Right renal cortex interstitium (tissue), 3 donors: Measurements from ENCODE around the gene ZSWIM6. TPM values are rescaled to one million over a fixed set of nuclear protein-coding genes. Genes with fewer than 3 reads are reported as not detected.
A peak's percentile ranks its signal among the peaks of the same experiment; 100 is the strongest.

Source experiments
- DNase-seq, 3 donors: peaks; one replicate each; pipeline ENCODE4 v3.0.0-alpha.2; 2013; ENCODE audit warnings: low read depth in 3 of 3, low spot score in 2 of 3
- polyA plus RNA-seq, 3 donors: library from polyadenylated mRNA; unstranded; fragments of 120-200 nt; gene quantifications; one replicate each; pipeline ENCODE4 v1.2.1, GENCODE V29; 2013; ENCODE audit not compliant: insufficient read length in 3 of 3

ZSWIM6 gene
- polyA plus RNA-seq, 3 donors, result 25.5 to 29.5 (median 27.0) TPM

GRCh38 chr5:61431923-61432620 lies 100.0 kb downstream of the ZSWIM6 start:
- DNase-seq, result no peak

DNA sequence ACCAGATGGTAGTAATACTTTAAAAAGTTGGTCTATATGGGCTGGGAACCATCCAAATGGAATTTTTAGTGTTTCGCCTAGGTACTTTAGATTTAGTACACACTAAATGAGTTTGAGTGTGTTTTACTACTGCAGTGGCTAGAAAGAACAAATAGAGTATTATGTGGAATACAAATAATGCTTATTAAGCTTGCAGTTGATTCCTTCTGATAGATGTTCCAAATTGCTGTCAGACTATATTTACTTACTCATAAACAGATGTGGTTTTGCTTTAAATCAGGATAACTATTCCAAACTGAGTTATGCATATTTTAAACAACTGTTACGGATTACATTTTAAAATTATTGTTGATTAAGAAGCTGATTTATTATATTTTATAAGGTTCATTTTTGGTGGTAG lies 103.3 kb downstream of the ZSWIM6 start:
- no peak for DNase-seq

GRCh38 chr5:61438298-61438970 lies 106.4 kb downstream of the ZSWIM6 start:
- DNase-seq, result no peak

DNA sequence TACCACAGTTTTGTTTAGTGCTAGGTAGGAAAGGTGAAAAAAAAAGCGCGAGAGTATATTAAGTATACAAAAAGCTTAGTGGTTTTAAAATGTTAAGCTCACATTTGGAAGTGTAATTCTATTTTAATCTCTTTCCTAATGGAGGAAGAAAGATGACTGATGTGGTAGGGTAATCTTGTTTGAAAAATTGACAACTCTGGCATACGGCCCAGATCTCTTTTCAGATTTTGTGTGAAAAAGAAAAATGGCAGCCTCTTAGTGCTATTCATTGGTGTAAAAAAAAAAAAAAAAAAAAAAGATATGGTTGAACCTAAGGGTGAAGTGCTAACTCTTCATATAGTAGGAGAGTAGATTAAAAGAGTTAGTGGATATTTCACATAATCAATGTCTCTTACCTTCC lies 108.0 kb downstream of the ZSWIM6 start:
- no peak for DNase-seq

DNA sequence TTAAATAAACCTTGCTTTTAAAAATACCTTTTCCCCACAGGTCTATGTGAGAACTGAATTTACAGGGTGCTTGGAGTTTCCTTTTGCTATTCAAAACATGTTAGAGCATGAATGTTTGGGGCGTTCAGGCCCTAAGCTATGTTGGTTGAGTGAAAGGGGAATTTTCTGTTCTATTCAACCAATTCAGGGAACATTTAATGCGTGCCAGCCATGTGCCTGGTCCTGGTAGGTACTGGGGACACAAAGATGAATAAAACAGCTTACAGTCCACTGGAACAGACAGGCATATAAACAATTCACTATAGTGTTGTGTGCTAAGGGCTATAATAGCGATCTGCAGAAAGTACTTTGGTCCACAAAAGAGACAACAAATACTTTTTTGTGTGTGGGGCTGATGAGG lies 108.5 kb downstream of the ZSWIM6 start:
- DNase-seq, result no peak

GRCh38 chr5:61441742-61442141 lies 109.7 kb downstream of the ZSWIM6 start:
- no peak for DNase-seq

- DNase-seq, result no peak
These were observed 115.9 kb downstream of the ZSWIM6 start for GRCh38 chr5:61447780-61448495.

DNA sequence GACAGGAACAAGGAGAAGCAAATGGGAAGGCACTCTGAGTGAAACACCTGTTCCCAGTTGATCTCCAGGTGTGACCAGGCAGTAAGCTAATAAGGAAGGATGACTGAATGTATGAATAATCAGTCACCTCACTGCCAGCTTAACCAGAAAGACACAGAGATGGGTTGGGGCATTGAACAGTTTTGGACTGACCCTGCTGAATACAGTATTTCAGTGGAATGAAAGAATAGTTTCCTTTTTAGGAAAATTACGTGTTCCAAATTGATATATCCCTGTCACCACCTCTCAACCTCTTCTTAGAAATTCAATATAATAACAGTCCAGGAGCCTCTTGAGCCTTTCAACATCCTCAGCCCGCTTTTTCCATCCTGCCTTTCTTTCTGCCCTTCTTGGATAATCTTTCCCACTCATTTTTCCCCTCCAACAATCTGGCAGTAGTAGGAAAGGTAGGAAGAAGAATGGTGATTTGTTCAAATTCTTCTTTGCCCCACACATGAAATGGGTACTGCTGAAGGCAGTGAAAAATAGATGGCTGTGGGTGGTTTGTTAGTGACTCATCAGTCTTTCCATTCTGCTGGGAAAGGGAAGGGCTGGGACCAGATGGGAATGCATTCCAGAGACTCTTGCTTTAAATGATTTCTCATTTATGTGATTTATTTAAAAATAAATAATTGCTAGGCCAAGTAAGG lies 117.9 kb downstream of the ZSWIM6 start:
- DNase-seq, result no peak

- DNase-seq, result no peak
These were observed 118.6 kb downstream of the ZSWIM6 start for GRCh38 chr5:61450493-61451279.

- DNase-seq, result no peak
These were observed 123.3 kb downstream of the ZSWIM6 start for GRCh38 chr5:61455179-61456006.

GRCh38 chr5:61460471-61460870 lies 128.4 kb downstream of the ZSWIM6 start:
- no peak for DNase-seq

DNA sequence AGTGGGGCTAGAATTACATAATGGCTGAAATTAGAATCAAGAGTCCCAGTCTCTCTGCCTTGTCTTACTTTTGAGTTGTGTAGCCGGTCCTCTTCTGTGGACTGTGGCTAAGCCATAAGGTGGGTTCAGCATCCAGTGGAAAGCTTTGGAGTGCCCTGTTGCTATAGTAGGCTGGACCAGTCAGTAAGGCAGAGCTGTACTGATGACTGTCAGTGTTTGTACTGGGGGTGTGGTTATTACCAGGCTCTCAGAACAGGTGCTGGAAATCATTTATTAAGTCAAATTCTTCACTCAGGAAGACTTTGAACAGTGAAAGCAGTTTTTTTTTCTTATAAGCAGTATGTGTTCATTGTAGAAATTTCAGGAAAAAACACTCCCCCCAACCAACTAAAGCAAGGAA lies 129.4 kb downstream of the ZSWIM6 start:
- no peak for DNase-seq

- DNase-seq, result no peak
These were observed 129.9 kb downstream of the ZSWIM6 start for GRCh38 chr5:61461926-61462325.

GRCh38 chr5:61463596-61463995 lies 131.5 kb downstream of the ZSWIM6 start:
- DNase-seq, result no peak

DNA sequence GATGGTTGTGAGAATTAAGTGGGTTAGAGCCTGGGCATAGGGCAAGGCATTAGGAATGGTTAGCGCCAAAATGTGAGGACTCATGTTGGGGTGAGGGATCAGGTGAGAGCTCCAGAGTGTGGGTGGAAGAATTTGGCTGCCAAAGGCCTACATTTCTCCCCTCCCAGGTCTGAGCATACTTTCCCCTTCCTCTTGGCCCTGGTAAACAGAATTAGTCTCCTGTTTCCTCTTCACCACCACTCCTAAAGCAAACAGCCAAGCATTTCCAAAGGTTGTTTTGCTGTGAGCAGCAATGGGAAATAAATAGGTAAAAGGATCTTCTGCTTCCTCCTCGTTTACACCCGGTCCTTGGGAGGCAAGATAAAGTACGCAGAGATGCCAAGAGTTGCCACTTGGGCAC lies 132.5 kb downstream of the ZSWIM6 start:
- DNase-seq, result no peak

- DNase-seq, result no peak
These were observed 133.0 kb downstream of the ZSWIM6 start for GRCh38 chr5:61465066-61465465.

DNA sequence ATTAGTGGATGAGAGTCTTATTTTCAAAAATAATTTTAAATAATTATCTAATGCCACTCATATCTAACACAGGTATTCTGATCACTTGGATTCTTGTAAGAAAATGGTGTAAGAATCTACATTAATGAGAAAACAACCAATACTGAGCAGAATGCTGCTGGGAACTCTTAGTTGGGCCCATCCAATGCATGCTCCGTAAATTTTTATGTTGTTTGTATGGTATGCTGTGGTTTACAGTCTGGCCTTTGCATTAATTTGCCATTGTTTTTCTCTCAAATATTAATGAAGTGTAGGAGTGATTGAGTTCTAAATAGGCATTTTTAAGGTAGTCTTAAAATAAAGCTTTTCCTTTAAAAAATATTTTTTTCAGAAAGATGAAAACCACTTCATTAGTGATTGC lies 133.4 kb downstream of the ZSWIM6 start:
- no peak for DNase-seq

DNA sequence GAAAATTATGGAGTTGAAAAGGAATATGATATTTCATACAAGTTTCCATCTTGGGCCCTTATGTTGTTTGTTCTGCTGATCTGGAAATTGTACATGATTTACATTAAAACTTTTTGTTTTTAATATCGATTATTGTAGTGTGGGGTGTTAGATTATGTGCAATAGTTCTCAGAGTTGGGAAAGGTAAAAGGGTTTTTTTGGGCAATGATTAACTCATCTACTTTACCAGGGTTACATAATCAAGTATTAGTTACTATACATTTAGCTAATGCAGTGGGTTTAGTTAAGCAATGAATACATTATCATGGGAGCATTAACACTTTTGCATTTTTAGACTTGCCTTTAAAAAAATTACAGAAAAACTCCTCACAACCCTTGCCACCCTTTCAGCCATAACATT lies 134.0 kb downstream of the ZSWIM6 start:
- no peak for DNase-seq

- peak in 1 of 3 donors; percentile 23 for DNase-seq
These were observed 135.9 kb downstream of the ZSWIM6 start for GRCh38 chr5:61467766-61468482.
